WTC11 (cell line): ENCODE data around the gene HIP1. TPM values are rescaled to one million over a fixed set of nuclear protein-coding genes. Genes with fewer than 3 reads are reported as not detected.

Experiments
- ATAC-seq: fragments of 200-7000 bp; cut with Tn5 transposase; 2 replicates; pipeline ENCODE4 v1.10.0; 2021; ENCODE audit warnings: mild to moderate bottlenecking, moderate library complexity
- CTCF ChIA-PET: fragments of 300-600 bp; sonication (Branson Sonifier 250); formaldehyde crosslinking; loops from one replicate; lab custom pipeline; 2021; ENCODE audit warnings: antibody characterized with exemption; lab: Charles Lee
- POLR2A ChIA-PET: fragments of 350-600 bp; sonication (Branson Sonifier 250); formaldehyde crosslinking; loops from one replicate; lab custom pipeline; 2021; ENCODE audit warnings: antibody characterized with exemption; lab: Charles Lee
- DNase-seq: peaks from one replicate; pipeline ENCODE4 v3.0.0; 2021; ENCODE audit warnings: low spot score
- H3K27ac Mint-ChIP-seq: 2 replicates; pipeline ENCODE4 v1.8.0; 2021; ENCODE audit warnings: mixed read lengths
- H3K27me3 Mint-ChIP-seq: 2 replicates; pipeline ENCODE4 v1.8.0; 2021; ENCODE audit warnings: low read depth, mild to moderate bottlenecking, moderate library complexity, mixed read lengths
- H3K36me3 Mint-ChIP-seq: 2 replicates; pipeline ENCODE4 v1.8.0; 2021; ENCODE audit warnings: mixed read lengths
- H3K4me1 Mint-ChIP-seq: 2 replicates; pipeline ENCODE4 v1.8.0; 2022; ENCODE audit warnings: mixed read lengths
- H3K4me3 Mint-ChIP-seq: 2 replicates; pipeline ENCODE4 v1.8.0; 2021; ENCODE audit warnings: mild to moderate bottlenecking, moderate library complexity, mixed read lengths
- H3K9me3 Mint-ChIP-seq: 2 replicates; pipeline ENCODE4 v1.8.0; 2021; ENCODE audit warnings: mixed read lengths
- CREM ChIP-seq: sonication (generic); formaldehyde crosslinking; IDR thresholded peaks from 2 replicates; pipeline ENCODE4 v1.8.1; 2022; ENCODE audit warnings: mild to moderate bottlenecking, missing genetic modification reagents, moderate library complexity
- EMX1 ChIP-seq: fragments of 250-450 bp; sonication (Bioruptor Pico); IDR thresholded peaks from 2 replicates; pipeline ENCODE4 v1.8.0; 2021; ENCODE audit warnings: mild to moderate bottlenecking
- ESRRA ChIP-seq: sonication (generic); formaldehyde crosslinking; IDR thresholded peaks from 2 replicates; pipeline ENCODE4 v1.8.1; 2022; ENCODE audit warnings: mild to moderate bottlenecking, missing genetic modification reagents, borderline replicate concordance
- ETV6 ChIP-seq: sonication (generic); formaldehyde crosslinking; IDR thresholded peaks from 2 replicates; pipeline ENCODE4 v1.8.1; 2022; ENCODE audit warnings: mild to moderate bottlenecking, missing genetic modification reagents
- GABPB1 ChIP-seq: sonication (generic); formaldehyde crosslinking; IDR thresholded peaks from 2 replicates; pipeline ENCODE4 v1.8.1; 2023; ENCODE audit warnings: mild to moderate bottlenecking, missing genetic modification reagents
- HMGXB4 ChIP-seq: sonication (generic); formaldehyde crosslinking; IDR thresholded peaks from 2 replicates; pipeline ENCODE4 v1.8.1; 2023; ENCODE audit warnings: mild to moderate bottlenecking, moderate library complexity, missing genetic modification reagents
- JUN ChIP-seq: sonication (generic); formaldehyde crosslinking; IDR thresholded peaks from 2 replicates; pipeline ENCODE4 v1.8.0; 2023; ENCODE audit warnings: mild to moderate bottlenecking, missing genetic modification reagents
- MLX ChIP-seq: sonication (generic); formaldehyde crosslinking; IDR thresholded peaks from 2 replicates; pipeline ENCODE4 v1.8.1; 2023; ENCODE audit warnings: mild to moderate bottlenecking, missing genetic modification reagents, moderate library complexity
- TCF7 ChIP-seq: sonication (generic); formaldehyde crosslinking; IDR thresholded peaks from 2 replicates; pipeline ENCODE4 v1.8.0; 2022; ENCODE audit warnings: mild to moderate bottlenecking, low read depth, missing genetic modification reagents, moderate library complexity
- USF2 ChIP-seq: sonication (generic); formaldehyde crosslinking; IDR thresholded peaks from 2 replicates; pipeline ENCODE4 v1.8.1; 2023; ENCODE audit warnings: mild to moderate bottlenecking, missing genetic modification reagents, moderate library complexity
- ZNF219 ChIP-seq: sonication (generic); formaldehyde crosslinking; IDR thresholded peaks from 2 replicates; pipeline ENCODE4 v1.8.0; 2023; ENCODE audit warnings: missing genetic modification reagents, mild to moderate bottlenecking, borderline replicate concordance
- ZNF423 ChIP-seq: fragments of 250-450 bp; sonication (Bioruptor Pico); IDR thresholded peaks from 2 replicates; pipeline ENCODE4 v2.1.2; 2022; ENCODE audit warnings: mild to moderate bottlenecking, moderate library complexity
- total RNA-seq: library from RNA; stranded (reverse); gene quantifications from 3 replicates; pipeline ENCODE4 v1.2.3, GENCODE V29; 2021
- TF ChIP-seq, protein P1 (sequence below): sonication (generic); formaldehyde crosslinking; IDR thresholded peaks from 2 replicates; pipeline ENCODE4 v1.8.1; 2022; ENCODE audit warnings: low read depth, mild to moderate bottlenecking, moderate library complexity, missing genetic modification reagents, borderline replicate concordance
- TF ChIP-seq, protein P2 (sequence below): sonication (generic); formaldehyde crosslinking; IDR thresholded peaks from 2 replicates; pipeline ENCODE4 v1.8.1; 2023; ENCODE audit warnings: mild to moderate bottlenecking, missing genetic modification reagents, borderline replicate concordance
- TF ChIP-seq, protein P3 (sequence below): sonication (generic); formaldehyde crosslinking; IDR thresholded peaks from 2 replicates; pipeline ENCODE4 v1.8.1; 2022; ENCODE audit warnings: low read depth, missing genetic modification reagents, borderline replicate concordance

The HIP1 gene
- total RNA-seq, 1 experiment from 2014 or later, result 75.8 TPM

DNA sequence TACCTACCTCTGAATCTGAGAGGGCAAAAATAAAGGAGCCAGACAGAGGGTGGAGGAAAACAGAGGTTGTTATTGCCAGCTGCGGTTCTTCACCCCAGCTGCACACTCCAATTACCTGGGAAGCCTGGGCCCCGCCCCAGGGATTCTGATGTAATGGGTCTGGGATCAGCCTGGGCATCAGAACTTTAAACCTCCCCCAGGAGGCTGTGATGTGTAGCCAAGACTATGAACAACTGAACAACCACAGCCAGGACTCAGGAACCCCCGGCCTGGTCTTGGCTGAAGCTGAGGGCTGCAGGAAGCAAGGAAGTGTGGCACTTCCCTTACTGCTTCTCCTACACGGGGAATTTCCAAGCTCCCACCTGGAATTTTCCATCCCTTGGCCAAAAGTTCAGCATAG is 89.3 kb downstream of the HIP1 start:
- POLR2A ChIA-PET, result no interaction called here
- Mint-ChIP-seq H3K4me1 (peaks cover 19% of the 10 kb centered on the region), H3K27ac (peak overlapping the region; percentile 31; the same call in 1 of the 2 replicates), H3K27me3 (no peaks in the 10 kb centered on the region), H3K4me3 (no peak overlapping the region)
- ATAC-seq, result no peak
- no peak for TF ChIP-seq ESRRA (CRISPR knock-in tag)
- TF ChIP-seq ETV6 (CRISPR knock-in tag), result no peak
- peak; percentile 76 for TF ChIP-seq GABPB1
- TF ChIP-seq, all 79 proteins: peak for 1
- no peaks in the 10 kb centered on the region; the same call in 1 of the 2 replicates for H3K36me3 Mint-ChIP-seq
- peaks cover 19% of the 10 kb centered on the region for H3K9me3 Mint-ChIP-seq
- CTCF ChIA-PET, result interaction anchor here (0.7 to 2.8 kb wide), 7 partner anchors 10 to 371 kb away, joined by 3 to 25 read pairs (median 5); no protein-coding TSS in a partner anchor
- DNase-seq, result no peak

DNA sequence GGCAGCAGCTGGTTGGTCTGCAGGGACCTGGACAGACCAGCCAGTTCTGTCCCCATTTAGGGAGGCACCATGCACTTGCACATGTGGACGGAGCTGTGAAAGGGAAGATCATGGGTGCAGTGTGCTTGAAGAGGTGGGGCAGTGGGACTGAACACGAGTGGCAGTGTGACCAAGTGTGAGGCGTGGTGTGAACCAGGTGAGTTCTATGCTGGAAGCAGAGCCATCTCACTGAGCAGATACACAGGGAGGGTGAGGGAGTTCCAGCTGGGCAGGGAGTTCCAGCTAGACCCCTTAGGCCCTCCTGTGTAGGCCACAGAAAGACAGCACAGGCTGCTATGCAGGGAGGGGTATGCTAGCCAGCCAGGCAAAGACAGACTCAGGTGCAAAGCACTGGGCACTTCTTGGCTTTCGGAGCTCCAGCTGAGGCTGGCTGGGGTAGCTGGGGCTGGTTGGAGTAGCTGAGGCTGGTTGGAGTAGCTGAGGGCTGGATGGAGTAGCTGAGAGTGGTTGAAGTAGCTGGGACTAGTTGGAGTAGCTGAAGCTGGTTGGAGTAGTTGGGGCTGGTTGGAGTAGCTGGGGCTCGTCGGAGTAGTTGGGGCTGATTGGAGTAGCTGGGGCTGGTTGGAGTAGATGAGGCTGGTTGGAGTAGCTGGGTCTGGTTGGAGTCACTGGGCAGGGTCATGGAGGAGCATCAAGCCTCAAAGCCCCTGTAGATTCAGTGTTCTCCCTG is 90.9 kb downstream of the HIP1 start:
- Mint-ChIP-seq H3K4me1 (peaks cover 24% of the 10 kb centered on the region), H3K27ac (no peak overlapping the region), H3K4me3 (no peak overlapping the region), H3K27me3 (no peaks in the 10 kb centered on the region), H3K36me3 (no peaks in the 10 kb centered on the region; the same call in 1 of the 2 replicates), H3K9me3 (peaks cover 16% of the 10 kb centered on the region)
- no peak for ATAC-seq
- ChIA-PET CTCF (interaction anchor here (0.6 to 1.1 kb wide), 3 partner anchors 65 to 155 kb away, joined by 3 to 5 read pairs (median 5); no protein-coding TSS in a partner anchor), POLR2A (no interaction called here)
- TF ChIP-seq, protein P1, sequence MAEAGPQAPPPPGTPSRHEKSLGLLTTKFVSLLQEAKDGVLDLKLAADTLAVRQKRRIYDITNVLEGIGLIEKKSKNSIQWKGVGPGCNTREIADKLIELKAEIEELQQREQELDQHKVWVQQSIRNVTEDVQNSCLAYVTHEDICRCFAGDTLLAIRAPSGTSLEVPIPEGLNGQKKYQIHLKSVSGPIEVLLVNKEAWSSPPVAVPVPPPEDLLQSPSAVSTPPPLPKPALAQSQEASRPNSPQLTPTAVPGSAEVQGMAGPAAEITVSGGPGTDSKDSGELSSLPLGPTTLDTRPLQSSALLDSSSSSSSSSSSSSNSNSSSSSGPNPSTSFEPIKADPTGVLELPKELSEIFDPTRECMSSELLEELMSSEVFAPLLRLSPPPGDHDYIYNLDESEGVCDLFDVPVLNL (CRISPR knock-in tag), result no peak
- TF ChIP-seq EMX1 (CRISPR knock-in tag) (no peak), ZNF423 (CRISPR knock-in tag) (no peak), MLX (CRISPR knock-in tag) (no peak), ZNF219 (CRISPR knock-in tag) (no peak), JUN (no peak), USF2 (CRISPR knock-in tag) (no peak), HMGXB4 (no peak), TCF7 (CRISPR knock-in tag) (no peak), CREM (no peak)
- TF ChIP-seq, protein P2, sequence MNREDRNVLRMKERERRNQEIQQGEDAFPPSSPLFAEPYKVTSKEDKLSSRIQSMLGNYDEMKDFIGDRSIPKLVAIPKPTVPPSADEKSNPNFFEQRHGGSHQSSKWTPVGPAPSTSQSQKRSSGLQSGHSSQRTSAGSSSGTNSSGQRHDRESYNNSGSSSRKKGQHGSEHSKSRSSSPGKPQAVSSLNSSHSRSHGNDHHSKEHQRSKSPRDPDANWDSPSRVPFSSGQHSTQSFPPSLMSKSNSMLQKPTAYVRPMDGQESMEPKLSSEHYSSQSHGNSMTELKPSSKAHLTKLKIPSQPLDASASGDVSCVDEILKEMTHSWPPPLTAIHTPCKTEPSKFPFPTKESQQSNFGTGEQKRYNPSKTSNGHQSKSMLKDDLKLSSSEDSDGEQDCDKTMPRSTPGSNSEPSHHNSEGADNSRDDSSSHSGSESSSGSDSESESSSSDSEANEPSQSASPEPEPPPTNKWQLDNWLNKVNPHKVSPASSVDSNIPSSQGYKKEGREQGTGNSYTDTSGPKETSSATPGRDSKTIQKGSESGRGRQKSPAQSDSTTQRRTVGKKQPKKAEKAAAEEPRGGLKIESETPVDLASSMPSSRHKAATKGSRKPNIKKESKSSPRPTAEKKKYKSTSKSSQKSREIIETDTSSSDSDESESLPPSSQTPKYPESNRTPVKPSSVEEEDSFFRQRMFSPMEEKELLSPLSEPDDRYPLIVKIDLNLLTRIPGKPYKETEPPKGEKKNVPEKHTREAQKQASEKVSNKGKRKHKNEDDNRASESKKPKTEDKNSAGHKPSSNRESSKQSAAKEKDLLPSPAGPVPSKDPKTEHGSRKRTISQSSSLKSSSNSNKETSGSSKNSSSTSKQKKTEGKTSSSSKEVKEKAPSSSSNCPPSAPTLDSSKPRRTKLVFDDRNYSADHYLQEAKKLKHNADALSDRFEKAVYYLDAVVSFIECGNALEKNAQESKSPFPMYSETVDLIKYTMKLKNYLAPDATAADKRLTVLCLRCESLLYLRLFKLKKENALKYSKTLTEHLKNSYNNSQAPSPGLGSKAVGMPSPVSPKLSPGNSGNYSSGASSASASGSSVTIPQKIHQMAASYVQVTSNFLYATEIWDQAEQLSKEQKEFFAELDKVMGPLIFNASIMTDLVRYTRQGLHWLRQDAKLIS (CRISPR knock-in tag), result no peak
- TF ChIP-seq, protein P3, sequence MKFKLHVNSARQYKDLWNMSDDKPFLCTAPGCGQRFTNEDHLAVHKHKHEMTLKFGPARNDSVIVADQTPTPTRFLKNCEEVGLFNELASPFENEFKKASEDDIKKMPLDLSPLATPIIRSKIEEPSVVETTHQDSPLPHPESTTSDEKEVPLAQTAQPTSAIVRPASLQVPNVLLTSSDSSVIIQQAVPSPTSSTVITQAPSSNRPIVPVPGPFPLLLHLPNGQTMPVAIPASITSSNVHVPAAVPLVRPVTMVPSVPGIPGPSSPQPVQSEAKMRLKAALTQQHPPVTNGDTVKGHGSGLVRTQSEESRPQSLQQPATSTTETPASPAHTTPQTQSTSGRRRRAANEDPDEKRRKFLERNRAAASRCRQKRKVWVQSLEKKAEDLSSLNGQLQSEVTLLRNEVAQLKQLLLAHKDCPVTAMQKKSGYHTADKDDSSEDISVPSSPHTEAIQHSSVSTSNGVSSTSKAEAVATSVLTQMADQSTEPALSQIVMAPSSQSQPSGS, result no peak
- DNase-seq, result no peak
